ENCODE results near the gene SGCG. TPM values are rescaled to one million over a fixed set of nuclear protein-coding genes. Genes with fewer than 3 reads are reported as not detected.
A peak's percentile ranks its signal among the peaks of the same experiment; 100 is the strongest.

SGCG gene
- total RNA-seq, 1 experiment from 2014 or later = not detected

DNA sequence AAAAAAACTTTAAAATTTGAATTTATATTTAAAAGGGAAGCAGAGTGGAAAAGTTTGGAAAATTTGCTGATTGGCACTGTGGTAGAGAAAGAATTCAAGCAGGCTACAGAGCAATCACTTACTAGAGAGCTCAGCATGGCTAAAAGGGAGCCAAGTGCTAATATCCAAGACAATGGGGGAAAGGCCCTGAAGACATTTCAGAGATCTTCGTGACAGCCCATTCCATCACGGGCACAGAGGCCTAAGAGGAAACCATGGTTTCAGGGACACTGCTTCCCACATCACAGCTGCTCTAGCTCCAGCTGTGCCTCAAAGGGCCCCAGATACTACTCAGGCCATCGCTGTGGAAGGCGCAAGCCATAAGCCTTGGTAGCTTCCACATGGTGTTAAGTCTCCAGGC, 73.7 kb downstream of the SGCG start:
- Histone ChIP-seq H3K79me1 (ENCODE audit: insufficient read depth, low read depth, low read length, poor library complexity, severe bottlenecking) (no peaks in the 10 kb centered on the region), H3K23me2 (ENCODE audit: insufficient read length, low read depth, low read length, poor library complexity, severe bottlenecking) (no peaks in the 10 kb centered on the region), H3K4me2 (ENCODE audit: insufficient read depth, insufficient read length, low read length) (no peak overlapping the region), H3K56ac (ENCODE audit: insufficient read length, low read depth, low read length) (no peak overlapping the region), H4K20me1 (ENCODE audit: control insufficient read depth, insufficient read depth, insufficient read length) (no peaks in the 10 kb centered on the region), H2BK20ac (ENCODE audit: low read depth, low read length, poor library complexity, severe bottlenecking) (no peak overlapping the region), H3K4ac (ENCODE audit: low read depth, low read length) (no peak overlapping the region), H2AK5ac (ENCODE audit: insufficient read length, low read length) (no peak overlapping the region), H3K23ac (ENCODE audit: insufficient read length, low read depth, low read length) (no peak overlapping the region), H3K9ac (ENCODE audit: extremely low read depth, insufficient read length, low read length) (no peak overlapping the region), H3K14ac (ENCODE audit: insufficient read depth, low read length) (no peak overlapping the region), H3T11ph (ENCODE audit: low read length) (no peak overlapping the region), H2BK15ac (ENCODE audit: low read depth, low read length) (no peak overlapping the region), H3K9me3 (ENCODE audit: control insufficient read depth, low read depth, low read length) (no peaks in the 10 kb centered on the region), H2BK120ac (ENCODE audit: low read depth, low read length, poor library complexity, severe bottlenecking) (no peak overlapping the region), H4K91ac (ENCODE audit: insufficient read length, low read depth, low read length) (no peak overlapping the region), H3K27me3 (ENCODE audit: insufficient read depth, low read length) (no peaks in the 10 kb centered on the region), H3K27ac (ENCODE audit: insufficient read length, low read depth, low read length) (no peak overlapping the region), H2BK12ac (ENCODE audit: insufficient read length, low read depth, low read length) (no peak overlapping the region), H3K18ac (ENCODE audit: insufficient read length, low read depth, low read length) (no peak overlapping the region), H2BK5ac (ENCODE audit: insufficient read length, low read length) (no peak overlapping the region), H3K4me1 (ENCODE audit: insufficient read depth, low read length) (no peaks in the 10 kb centered on the region), H3K79me2 (ENCODE audit: insufficient read depth, low read length) (no peaks in the 10 kb centered on the region), H4K5ac (ENCODE audit: insufficient read length, low read depth, low read length) (no peak overlapping the region), H2AFZ (ENCODE audit: low read length) (no peak overlapping the region), H4K8ac (replicated peaks; ENCODE audit: insufficient read length, low read depth, low read length) (no peak overlapping the region)
- DNase-seq = peak; percentile 33
- no peak overlapping the region for H3K4me3 Mint-ChIP-seq
- H3K27me3 Mint-ChIP-seq (ENCODE audit: low read depth) = peaks cover 7% of the 10 kb centered on the region
- peaks cover 0 to 2% (median 2%) of the 10 kb centered on the region in 3 experiments; a peak in 1 of 7 replicates for H3K36me3 Mint-ChIP-seq (ENCODE audit: insufficient read depth in 1 of 3, low read depth in 3 of 3)
- peaks cover 0 to 4% of the 10 kb centered on the region in 2 experiments; a peak in 2 of 4 replicates for H3K4me1 Mint-ChIP-seq
- H3K9me3 Mint-ChIP-seq = peaks cover 0 to 8% of the 10 kb centered on the region in 2 experiments; a peak in 3 of 5 replicates
- TF ChIP-seq, protein P1, sequence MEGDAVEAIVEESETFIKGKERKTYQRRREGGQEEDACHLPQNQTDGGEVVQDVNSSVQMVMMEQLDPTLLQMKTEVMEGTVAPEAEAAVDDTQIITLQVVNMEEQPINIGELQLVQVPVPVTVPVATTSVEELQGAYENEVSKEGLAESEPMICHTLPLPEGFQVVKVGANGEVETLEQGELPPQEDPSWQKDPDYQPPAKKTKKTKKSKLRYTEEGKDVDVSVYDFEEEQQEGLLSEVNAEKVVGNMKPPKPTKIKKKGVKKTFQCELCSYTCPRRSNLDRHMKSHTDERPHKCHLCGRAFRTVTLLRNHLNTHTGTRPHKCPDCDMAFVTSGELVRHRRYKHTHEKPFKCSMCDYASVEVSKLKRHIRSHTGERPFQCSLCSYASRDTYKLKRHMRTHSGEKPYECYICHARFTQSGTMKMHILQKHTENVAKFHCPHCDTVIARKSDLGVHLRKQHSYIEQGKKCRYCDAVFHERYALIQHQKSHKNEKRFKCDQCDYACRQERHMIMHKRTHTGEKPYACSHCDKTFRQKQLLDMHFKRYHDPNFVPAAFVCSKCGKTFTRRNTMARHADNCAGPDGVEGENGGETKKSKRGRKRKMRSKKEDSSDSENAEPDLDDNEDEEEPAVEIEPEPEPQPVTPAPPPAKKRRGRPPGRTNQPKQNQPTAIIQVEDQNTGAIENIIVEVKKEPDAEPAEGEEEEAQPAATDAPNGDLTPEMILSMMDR (conservative IDR thresholded peaks at IDR 0.05) = no peak
- H3K27ac Mint-ChIP-seq = no peak overlapping the region
- no CpG with 5 or more reads among the region's 4 CpGs for WGBS (ENCODE audit: extremely low coverage, insufficient read length, low lambda C conversion rate)

Data from H9 (cell line).